Heart left ventricle (tissue), 16 donors: Measurements from ENCODE around the gene USP40. TPM values are rescaled to one million over a fixed set of nuclear protein-coding genes. Genes with fewer than 3 reads are reported as not detected.

Experiments
- ATAC-seq, 4 donors: fragments of 200-7000 bp; cut with Tn5 transposase; one replicate each; pipeline ENCODE4 v1.9.1; 2020 to 2022; ENCODE audit warnings: moderate library complexity in 4 of 4, mild to moderate bottlenecking in 3 of 4, moderate number of reproducible peaks in 1 of 4
- DNase-seq, 5 donors: peaks; one replicate each; pipeline ENCODE4 v3.0.0-alpha.2; 2020
- H3K27ac ChIP-seq, 12 donors: fragments of 200-600 bp; sonication (generic) in 4 of 12; one replicate each; pipeline versions ENCODE4 v1.5.0 to v1.8.0; 2016 to 2022; ENCODE audit warnings: mild to moderate bottlenecking in 2 of 12
- H3K27me3 ChIP-seq, 9 donors: fragments of 200-600 bp; sonication (generic) in 2 of 9; one replicate each; pipeline versions ENCODE4 v1.5.1 to v1.8.0; 2016 to 2022; ENCODE audit warnings: mild to moderate bottlenecking in 3 of 9
- H3K36me3 ChIP-seq, 9 donors: fragments of 200-600 bp; sonication (generic) in 2 of 9; one replicate each; pipeline versions ENCODE4 v1.5.0 to v1.8.0; 2018 to 2022; ENCODE audit warnings: mild to moderate bottlenecking in 2 of 9
- H3K4me1 ChIP-seq, 12 donors: fragments of 200-600 bp; sonication (generic) in 4 of 12; one replicate each; pipeline versions ENCODE4 v1.5.0 to v1.8.0; 2016 to 2022; ENCODE audit warnings: mild to moderate bottlenecking in 3 of 12
- H3K4me3 ChIP-seq, 12 donors: fragments of 200-600 bp; sonication (generic) in 4 of 12; one replicate each; pipeline versions ENCODE4 v1.5.0 to v1.8.0; 2017 to 2022; ENCODE audit warnings: mild to moderate bottlenecking in 9 of 12, moderate library complexity in 4 of 12
- H3K9me3 ChIP-seq, 12 donors: fragments of 200-600 bp; sonication (generic) in 4 of 12; one replicate each; pipeline versions ENCODE4 v1.5.0 to v1.8.0; 2016 to 2022; ENCODE audit warnings: mild to moderate bottlenecking in 1 of 12
- CTCF ChIP-seq, 12 donors: fragments of 200-600 bp; sonication (generic) in 4 of 12; IDR thresholded peaks; one replicate each; pipeline versions ENCODE4 v1.5.0 to v1.8.0; 2018 to 2022; ENCODE audit warnings: antibody characterized with exemption in 12 of 12, mild to moderate bottlenecking in 5 of 12
- POLR2A ChIP-seq, 2 donors: fragments of 450-650 bp; IDR thresholded peaks; one replicate each; pipeline ENCODE4 v1.6.1; 2017; ENCODE audit warnings: antibody characterized with exemption in 2 of 2, mild to moderate bottlenecking in 2 of 2, moderate library complexity in 2 of 2
- WGBS, 4 donors: extraction: QIAGEN DNeasy Blood & Tissue Kit in 2 of 4; methylation state at CpG; one replicate each; pipeline versions ENCODE4 v1.1.5 to v1.1.7; 2013 to 2018; 5-methylcytosine and 5-hydroxymethylcytosine counted together
- intact Hi-C, 10 donors: fragments of 100-400 bp; cut with DNase I; formaldehyde crosslinking; loops; one replicate each; pipeline versions ENCODE4 v1.11.1 to v1.14.2; 2022
- polyA plus RNA-seq, 2 donors: library from polyadenylated mRNA; stranded (reverse); fragments of 200-250 nt; gene quantifications; one replicate each; pipeline ENCODE4 v1.2.3, GENCODE V29; 2013
- total RNA-seq, 9 donors: library from RNA; depleted of rRNA in 2 of 9; stranded (reverse); fragments of >200 nt in 2 of 9; fragmentation: NEBNext Ultra II Directional in 3 of 9; extraction: Animal tissue kit (Norgen Biotek cat#: 25700) in 3 of 9; gene quantifications; one replicate each; pipeline versions ENCODE4 v1.1.0 to v1.2.4, GENCODE V29; 2016 to 2023
- donor health status: ischemic (EF 13 %, LVEDD 7.1; RV severe dilation, severe dysfunction).
- donor health status: healthy with polysubstance abuse.
- donor health status: DM: no; HTN: yes; CAD: no.
- donor health status: DM: no; HTN: no; CAD: no.
- donor health status: ischemic (EF 25% LVEDD 6.9; RV normal size, moderate dysfunction).
- donor health status: ischemic (EF 25% LVEDD 5.7; RV mildly dilated, moderate dysfunction).
- donor health status: healthy.
- donor health status: DM: yes; HTN: yes; CAD: no.
- donor health status: ischemic (EF 35%, LVEDD 5.7; RV mildly dilated, moderate dysfunction).
- donor health status: nonischemic (EF 11% LVEDD 7.7; RV severe dilation, severe dysfunction).
- donor health status: DM: yes; HTN: yes; CAD: no.
- donor health status: PGD.
- donor health status: ischemic (EF 29% LVEDD 5.4; RV normal size, mild dysfunction).
- donor health status: nonischemic (EF 23%, LVEDD 6.1; RV moderate dilation, normal function).

The USP40 gene
- total and polyA plus RNA-seq, 11 donors, result 11.1 to 21.8 (median 18.2) TPM

- DNase-seq (no peak), ATAC-seq (no peak)
- Histone ChIP-seq H3K4me1 (peaks cover 0 to 24% (median 19%) of the 10 kb centered on the region in 12 donors), H3K4me3 (no peak overlapping the region), H3K9me3 (no peaks in the 10 kb centered on the region), H3K27me3 (no peaks in the 10 kb centered on the region), H3K27ac (peak overlapping the region in 3 of 12 donors; percentile 66 to 82 (median 69)), H3K36me3 (peaks cover 0 to 68% (median 59%) of the 10 kb centered on the region in 9 donors)
- 94 to 97% (median 96%) methylated on average over 13 to 19 of the region's 19 CpGs for WGBS, 4 donors
- no peak for TF ChIP-seq POLR2A (IDR thresholded peaks at IDR 0.05)
- no peak for TF ChIP-seq CTCF (IDR thresholded peaks at IDR 0.05)
- intact Hi-C loops, result no loop called here
These were observed 93.2 kb downstream of the USP40 start for GRCh38 chr2:233473386-233473791.

- Histone ChIP-seq H3K9me3 (no peaks in the 10 kb centered on the region), H3K36me3 (peaks cover 0 to 69% (median 62%) of the 10 kb centered on the region in 9 donors), H3K4me3 (no peak overlapping the region), H3K27ac (peak overlapping the region in 3 of 12 donors; percentile 64 to 89 (median 72)), H3K4me1 (peaks cover 0 to 24% (median 19%) of the 10 kb centered on the region in 12 donors), H3K27me3 (no peaks in the 10 kb centered on the region)
- DNase-seq, result peak in 1 of 5 donors; percentile 15
- no peak for TF ChIP-seq CTCF (IDR thresholded peaks at IDR 0.05)
- intact Hi-C loops, result no loop called here
- WGBS, 4 donors, result 94 to 98% (median 96%) methylated on average over 12 of the region's 12 CpGs
- ATAC-seq, result no peak
These were observed 95.1 kb downstream of the USP40 start for GRCh38 chr2:233471291-233472035.

- Histone ChIP-seq H3K27ac (peak overlapping the region in 11 of 12 donors; percentile 42 to 89 (median 78)), H3K4me1 (peaks cover 0 to 24% (median 19%) of the 10 kb centered on the region in 12 donors), H3K9me3 (no peaks in the 10 kb centered on the region), H3K4me3 (no peak overlapping the region), H3K27me3 (no peaks in the 10 kb centered on the region), H3K36me3 (peaks cover 0 to 69% (median 63%) of the 10 kb centered on the region in 9 donors)
- ATAC-seq, result peak in 1 of 4 donors; percentile 4
- intact Hi-C loops, result no loop called here
- DNase-seq, result peak in 2 of 5 donors; percentile 7 to 18
- 90 to 96% (median 93%) methylated on average over 10 to 14 of the region's 14 CpGs for WGBS, 4 donors
- no peak for TF ChIP-seq POLR2A (IDR thresholded peaks at IDR 0.05)
- TF ChIP-seq CTCF (IDR thresholded peaks at IDR 0.05), result no peak
These were observed 95.7 kb downstream of the USP40 start for GRCh38 chr2:233470839-233471238.

GRCh38 chr2:233470011-233470687 is 96.4 kb downstream of the USP40 start:
- TF ChIP-seq POLR2A (IDR thresholded peaks at IDR 0.05), result no peak
- no peak for TF ChIP-seq CTCF (IDR thresholded peaks at IDR 0.05)
- DNase-seq, result peak; percentile 75 to 86 (median 83)
- H3K36me3 ChIP-seq, result peaks cover 0 to 71% (median 64%) of the 10 kb centered on the region in 9 donors
- peak overlapping the region; percentile 42 to 89 (median 75) for H3K27ac ChIP-seq
- peak; percentile 68 to 87 (median 77) for ATAC-seq
- H3K4me1 ChIP-seq, result peaks cover 0 to 24% (median 19%) of the 10 kb centered on the region in 12 donors
- H3K4me3 ChIP-seq, result peak overlapping the region in 2 of 12 donors; percentile 10 to 25
- no peaks in the 10 kb centered on the region for H3K9me3 ChIP-seq
- WGBS, 4 donors, result 30 to 64% (median 51%) methylated on average over 11 to 20 of the region's 20 CpGs
- no peaks in the 10 kb centered on the region for H3K27me3 ChIP-seq
- intact Hi-C loops, result no loop called here
